OCI-LY1 (cell line): ENCODE measurements around the gene SLC43A1.

Source experiments
- EZH2 ChIP-seq: fragments of 200-600 bp; sonication (generic), shearing (Covaris generic); IDR thresholded peaks from 2 replicates; pipeline ENCODE4 v1.8.0; 2017; ENCODE audit warnings: borderline replicate concordance, mixed run types, mild to moderate bottlenecking, antibody characterized with exemption, low read length, moderate library complexity, mixed read lengths
- TF ChIP-seq, protein P1 (sequence below): fragments of 200-600 bp; sonication (generic), shearing (Covaris generic); IDR thresholded peaks from 2 replicates; pipeline ENCODE4 v1.5.1; 2017; ENCODE audit warnings: mild to moderate bottlenecking, antibody characterized with exemption, low read length, moderate library complexity, mixed read lengths

DNA sequence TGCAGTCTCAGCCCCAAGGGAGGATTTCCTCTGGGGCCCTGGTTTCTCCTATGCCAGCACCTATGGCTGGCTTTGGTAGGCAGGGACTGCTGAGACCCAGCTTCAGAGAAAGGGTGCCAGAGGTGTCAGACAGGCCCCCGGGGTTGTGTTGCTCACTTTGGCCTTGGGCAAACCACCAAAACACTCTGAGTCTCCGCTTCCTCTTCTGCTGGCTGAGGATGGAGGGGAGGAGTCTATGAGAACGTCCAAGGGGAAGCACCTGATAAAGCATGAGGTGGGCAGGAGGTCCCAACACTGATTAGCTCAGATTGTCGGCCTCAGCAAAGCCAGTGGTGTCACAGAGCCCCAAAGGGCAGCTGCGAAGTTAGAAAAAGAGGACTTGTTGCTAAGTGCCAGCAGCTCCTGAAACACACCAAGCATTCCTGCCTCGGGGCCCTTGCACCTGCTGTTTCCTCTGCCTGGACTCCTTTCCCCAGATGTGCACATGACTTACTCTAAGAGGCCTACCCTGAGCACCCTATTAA is 32.4 kb upstream of the SLC43A1 start:
- no peak for TF ChIP-seq EZH2
- TF ChIP-seq, protein P1, sequence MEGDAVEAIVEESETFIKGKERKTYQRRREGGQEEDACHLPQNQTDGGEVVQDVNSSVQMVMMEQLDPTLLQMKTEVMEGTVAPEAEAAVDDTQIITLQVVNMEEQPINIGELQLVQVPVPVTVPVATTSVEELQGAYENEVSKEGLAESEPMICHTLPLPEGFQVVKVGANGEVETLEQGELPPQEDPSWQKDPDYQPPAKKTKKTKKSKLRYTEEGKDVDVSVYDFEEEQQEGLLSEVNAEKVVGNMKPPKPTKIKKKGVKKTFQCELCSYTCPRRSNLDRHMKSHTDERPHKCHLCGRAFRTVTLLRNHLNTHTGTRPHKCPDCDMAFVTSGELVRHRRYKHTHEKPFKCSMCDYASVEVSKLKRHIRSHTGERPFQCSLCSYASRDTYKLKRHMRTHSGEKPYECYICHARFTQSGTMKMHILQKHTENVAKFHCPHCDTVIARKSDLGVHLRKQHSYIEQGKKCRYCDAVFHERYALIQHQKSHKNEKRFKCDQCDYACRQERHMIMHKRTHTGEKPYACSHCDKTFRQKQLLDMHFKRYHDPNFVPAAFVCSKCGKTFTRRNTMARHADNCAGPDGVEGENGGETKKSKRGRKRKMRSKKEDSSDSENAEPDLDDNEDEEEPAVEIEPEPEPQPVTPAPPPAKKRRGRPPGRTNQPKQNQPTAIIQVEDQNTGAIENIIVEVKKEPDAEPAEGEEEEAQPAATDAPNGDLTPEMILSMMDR: no peak
